Tibial nerve (tissue), 4 donors: Measurements from ENCODE around the gene CKAP5.

ENCODE experiments used
- EP300 ChIP-seq, 2 donors: sonication (generic); formaldehyde crosslinking; IDR thresholded peaks; one replicate each; pipeline ENCODE4 v1.6.1; 2017; ENCODE audit warnings: antibody characterized with exemption in 2 of 2, mild to moderate bottlenecking in 1 of 2
- POLR2A ChIP-seq, 2 donors: fragments of 450-650 bp; IDR thresholded peaks; one replicate each; pipeline ENCODE4 v1.6.1; 2017; ENCODE audit warnings: antibody characterized with exemption in 2 of 2, mild to moderate bottlenecking in 2 of 2, moderate library complexity in 2 of 2
- TF ChIP-seq, protein P1 (sequence below), 5 experiments: fragments of 200-600 bp in 3 of 5; fragments of 450-650 bp in 2 of 5; sonication (generic) in 3 of 5; IDR thresholded peaks; one replicate each; pipeline ENCODE4 v1.5.1; 2016 to 2019; ENCODE audit warnings: antibody characterized with exemption in 5 of 5, mild to moderate bottlenecking in 3 of 5, moderate library complexity in 2 of 5

GRCh38 chr11:46705070-46705688 is 140.9 kb downstream of the CKAP5 start:
- TF ChIP-seq, protein P1, sequence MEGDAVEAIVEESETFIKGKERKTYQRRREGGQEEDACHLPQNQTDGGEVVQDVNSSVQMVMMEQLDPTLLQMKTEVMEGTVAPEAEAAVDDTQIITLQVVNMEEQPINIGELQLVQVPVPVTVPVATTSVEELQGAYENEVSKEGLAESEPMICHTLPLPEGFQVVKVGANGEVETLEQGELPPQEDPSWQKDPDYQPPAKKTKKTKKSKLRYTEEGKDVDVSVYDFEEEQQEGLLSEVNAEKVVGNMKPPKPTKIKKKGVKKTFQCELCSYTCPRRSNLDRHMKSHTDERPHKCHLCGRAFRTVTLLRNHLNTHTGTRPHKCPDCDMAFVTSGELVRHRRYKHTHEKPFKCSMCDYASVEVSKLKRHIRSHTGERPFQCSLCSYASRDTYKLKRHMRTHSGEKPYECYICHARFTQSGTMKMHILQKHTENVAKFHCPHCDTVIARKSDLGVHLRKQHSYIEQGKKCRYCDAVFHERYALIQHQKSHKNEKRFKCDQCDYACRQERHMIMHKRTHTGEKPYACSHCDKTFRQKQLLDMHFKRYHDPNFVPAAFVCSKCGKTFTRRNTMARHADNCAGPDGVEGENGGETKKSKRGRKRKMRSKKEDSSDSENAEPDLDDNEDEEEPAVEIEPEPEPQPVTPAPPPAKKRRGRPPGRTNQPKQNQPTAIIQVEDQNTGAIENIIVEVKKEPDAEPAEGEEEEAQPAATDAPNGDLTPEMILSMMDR (IDR thresholded peaks at IDR 0.05): no peak
- TF ChIP-seq POLR2A (IDR thresholded peaks at IDR 0.05) (no peak), EP300 (IDR thresholded peaks at IDR 0.05) (no peak)
